MM.1S (cell line): ENCODE data around the gene TEKT3.

Experiments
- CTCF ChIP-seq: fragments of 300-600 bp; sonication (generic); IDR thresholded peaks from 2 replicates; pipeline ENCODE4 v1.5.1; 2016; ENCODE audit warnings: antibody characterized with exemption, low read length, mixed read lengths
- EZH2phosphoT487 ChIP-seq: fragments of 300-600 bp; sonication (generic); IDR thresholded peaks from 2 replicates; pipeline ENCODE4 v1.6.1; 2018; ENCODE audit warnings: antibody characterized with exemption, low read length

- TF ChIP-seq CTCF (no peak), EZH2phosphoT487 (no peak)
These were observed 63.0 kb downstream of the TEKT3 start for GRCh38 chr17:15278380-15278779.
